ENCODE results near the gene HOATZ.

HOATZ gene

GRCh38 chr11:111514216-111515031 is at the start of gene HOATZ:
HOATZ (plus strand) TSS chr11:111514778; CDS start chr11:111514785, 7 bp downstream.
- DNase-seq = no peak

DNA sequence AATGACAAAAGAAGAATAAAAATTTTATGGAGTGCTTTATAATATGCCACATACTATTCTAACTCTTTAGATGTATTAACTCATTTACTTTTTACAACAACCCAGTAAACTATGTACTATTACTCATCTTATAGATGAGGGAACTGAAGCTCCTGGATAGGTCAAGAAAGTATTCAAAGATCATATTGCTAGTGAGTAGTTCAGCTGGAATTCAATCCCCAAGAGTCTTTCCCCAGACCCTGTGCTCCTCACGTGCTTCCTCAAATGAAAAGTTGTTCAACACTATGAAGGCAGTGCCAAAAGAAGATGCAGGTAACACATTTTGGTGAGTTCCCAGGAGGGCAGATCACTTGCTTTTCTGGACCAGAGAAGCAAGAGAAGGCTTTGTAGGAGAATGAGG is 49.2 kb upstream of the HOATZ start:
- DNase-seq = no peak

- DNase-seq = no peak
Observed at GRCh38 chr11:111466615-111467014, 48.0 kb upstream of the HOATZ start.

DNA sequence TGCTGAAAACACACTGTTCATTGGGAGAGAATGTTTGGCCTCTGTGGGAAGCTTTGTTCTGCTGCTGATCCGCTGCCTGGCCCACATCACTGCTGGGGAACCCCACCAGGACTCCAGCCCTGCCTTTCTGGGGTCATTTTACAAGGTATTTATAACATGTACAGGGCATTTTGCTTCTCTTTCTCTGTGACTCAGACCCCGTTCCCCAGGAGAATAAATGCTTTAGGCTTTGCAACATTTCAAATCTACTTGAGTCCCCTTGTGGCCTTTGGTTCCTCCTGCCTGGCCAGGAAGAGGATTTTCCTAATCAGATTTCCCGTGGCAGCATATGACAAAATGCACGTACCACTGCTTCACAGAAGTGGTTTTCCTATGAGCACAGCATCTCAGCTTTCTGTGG is 45.4 kb upstream of the HOATZ start:
- DNase-seq = no peak

DNA sequence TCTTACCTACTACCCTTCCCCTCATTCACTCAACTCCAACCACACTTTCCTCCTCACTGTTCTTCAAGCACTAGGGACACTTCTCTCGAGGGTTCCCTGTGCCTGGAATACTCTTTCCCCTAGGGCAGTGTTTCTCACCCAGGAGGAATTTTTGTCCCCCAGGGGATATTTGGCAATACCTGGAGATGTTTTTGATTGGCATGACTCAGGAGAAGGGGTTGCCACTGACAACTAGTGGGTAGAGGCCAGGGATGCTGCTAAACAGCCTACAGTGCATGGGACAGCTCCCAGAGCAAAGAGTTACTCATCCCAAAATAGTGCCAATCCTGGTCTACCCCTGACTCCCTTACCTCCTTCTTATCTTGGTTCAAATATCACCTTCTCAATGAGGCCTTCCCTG is 42.4 kb upstream of the HOATZ start:
- no peak for DNase-seq

DNA sequence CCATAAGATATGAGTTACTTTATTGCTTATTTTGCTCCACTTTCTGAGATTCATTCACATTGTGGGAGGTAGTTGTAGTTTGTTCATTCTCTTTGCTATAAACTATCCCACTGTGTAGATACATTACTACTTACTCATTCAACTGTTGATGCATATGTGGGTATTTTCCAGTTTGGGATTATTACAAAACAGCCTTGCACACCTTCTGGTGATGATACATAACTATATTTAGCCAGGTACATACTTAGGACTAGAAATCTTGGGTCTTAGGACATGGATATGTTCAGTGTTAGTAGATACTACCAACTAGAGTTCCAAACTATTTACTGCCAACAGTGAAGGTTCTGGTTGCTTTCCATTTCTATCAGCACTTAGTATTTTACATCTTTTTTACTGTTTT is 40.1 kb upstream of the HOATZ start:
- DNase-seq = no peak

DNA sequence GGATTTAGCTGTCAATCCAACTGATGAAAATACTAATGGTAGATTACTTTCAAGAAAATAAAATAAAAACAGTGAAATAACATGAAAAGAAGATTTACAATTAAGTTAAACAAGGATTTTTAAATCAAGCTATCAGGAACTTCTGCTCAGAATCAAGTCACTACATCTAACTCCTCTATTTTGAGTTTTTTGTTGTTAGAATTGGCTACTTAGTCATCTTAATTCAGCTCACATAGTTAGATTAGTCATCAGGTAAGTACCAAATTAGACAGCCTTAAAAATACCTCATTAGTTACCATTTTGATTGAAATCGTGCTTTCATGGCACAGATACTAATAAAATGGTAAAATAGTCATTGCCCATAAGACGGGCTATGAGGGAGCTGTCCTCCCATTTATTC is 38.2 kb upstream of the HOATZ start:
- no peak for DNase-seq

DNA sequence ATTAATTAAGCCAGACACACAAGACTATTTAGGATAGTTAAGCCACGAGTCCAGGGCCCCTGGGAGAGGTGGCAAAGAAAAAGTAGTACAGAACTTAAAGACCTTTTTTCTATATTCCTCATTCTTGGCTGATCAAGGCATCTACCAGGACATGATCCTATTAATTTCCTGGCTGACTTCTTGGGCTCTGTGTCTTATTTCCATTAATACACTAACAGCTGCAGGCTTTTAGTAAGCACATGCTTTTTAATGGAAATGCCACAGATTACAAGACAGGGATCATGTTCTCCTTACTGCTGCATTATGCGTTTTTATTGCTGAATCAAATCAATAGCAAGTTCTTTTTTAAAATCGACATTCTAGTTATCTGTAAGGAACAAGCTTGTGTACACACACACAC is 37.6 kb upstream of the HOATZ start:
- DNase-seq = no peak

- DNase-seq = no peak
Observed at GRCh38 chr11:111477898-111478297, 36.7 kb upstream of the HOATZ start.

DNA sequence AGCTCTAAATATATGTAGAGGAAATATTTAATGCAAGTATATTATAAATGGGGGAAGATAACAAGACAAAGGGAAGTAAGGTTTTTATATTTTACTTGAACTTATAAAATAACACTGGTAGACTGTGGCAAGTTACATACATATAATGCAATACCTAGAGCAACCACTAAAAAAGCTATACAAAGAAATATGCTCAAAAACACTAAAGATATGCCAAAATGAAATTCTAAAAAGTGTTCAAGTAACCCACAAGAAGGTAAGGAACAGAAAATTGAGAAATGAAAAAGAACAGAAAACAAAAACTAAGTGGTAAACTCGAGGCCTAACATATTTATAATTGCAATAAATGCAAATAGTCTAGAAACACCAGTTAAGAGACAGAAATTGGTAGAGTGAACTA is 34.9 kb upstream of the HOATZ start:
- DNase-seq = no peak

GRCh38 chr11:111483431-111483830 is 31.1 kb upstream of the HOATZ start:
- no peak for DNase-seq

DNA sequence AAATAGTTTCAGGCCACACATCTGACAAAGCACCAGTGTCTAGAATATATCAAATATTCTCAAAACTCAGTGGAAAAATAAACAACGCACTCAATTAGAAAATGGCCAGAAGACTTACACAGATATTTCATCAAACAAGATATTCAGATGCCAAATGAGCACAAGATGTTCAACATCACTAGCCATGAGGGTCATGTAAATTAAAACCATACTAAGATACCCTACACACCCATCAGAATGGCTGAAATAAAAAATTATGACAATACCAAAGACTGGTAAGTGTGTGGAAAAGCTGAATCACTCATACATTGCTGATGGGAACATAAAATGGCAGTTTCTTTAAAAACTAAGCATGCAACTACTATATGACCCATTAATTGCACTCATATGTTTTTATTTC is 24.1 kb upstream of the HOATZ start:
- no peak for DNase-seq

DNA sequence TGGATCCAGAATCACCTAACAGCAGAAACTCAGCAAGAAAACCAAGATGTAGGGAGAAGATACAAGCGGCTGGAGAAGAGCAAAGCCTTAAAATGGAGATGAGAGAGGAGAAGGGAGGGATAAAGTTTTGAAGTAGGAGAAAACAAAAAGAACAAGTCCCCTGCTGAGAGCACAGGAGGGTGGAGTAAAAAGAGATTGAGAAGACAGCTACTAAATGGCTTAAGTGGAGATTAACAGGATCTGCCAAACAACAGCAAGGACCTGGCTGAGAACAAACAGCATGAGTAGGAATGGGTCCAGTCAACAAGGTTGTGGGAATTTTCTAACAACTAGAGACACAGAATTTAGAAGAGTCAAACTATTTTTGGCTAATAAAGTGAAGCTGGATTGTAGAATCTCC is 20.5 kb upstream of the HOATZ start:
- DNase-seq = no peak

- DNase-seq = no peak
Observed at GRCh38 chr11:111499483-111499882, 15.1 kb upstream of the HOATZ start.

DNA sequence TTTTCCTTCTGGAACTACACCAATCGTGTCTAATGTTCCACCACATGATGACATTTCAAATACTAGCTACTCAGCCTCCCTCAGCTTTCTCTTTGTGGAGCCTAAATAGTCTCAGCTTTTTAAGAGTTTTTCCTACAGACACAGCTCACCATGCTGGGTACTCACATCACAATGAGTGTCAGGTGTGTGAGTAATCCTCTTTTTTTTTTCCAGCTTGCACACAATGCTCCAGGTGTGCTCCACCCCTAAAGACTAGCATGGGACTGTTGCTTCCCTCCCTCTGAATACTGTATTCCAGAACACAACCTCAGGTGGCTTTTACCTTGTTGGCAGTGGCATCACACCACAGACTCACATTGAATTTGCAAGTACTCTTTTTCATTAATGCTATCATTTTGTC is 14.1 kb upstream of the HOATZ start:
- no peak for DNase-seq

- DNase-seq = no peak
Observed at GRCh38 chr11:111502611-111503010, 12.0 kb upstream of the HOATZ start.

DNA sequence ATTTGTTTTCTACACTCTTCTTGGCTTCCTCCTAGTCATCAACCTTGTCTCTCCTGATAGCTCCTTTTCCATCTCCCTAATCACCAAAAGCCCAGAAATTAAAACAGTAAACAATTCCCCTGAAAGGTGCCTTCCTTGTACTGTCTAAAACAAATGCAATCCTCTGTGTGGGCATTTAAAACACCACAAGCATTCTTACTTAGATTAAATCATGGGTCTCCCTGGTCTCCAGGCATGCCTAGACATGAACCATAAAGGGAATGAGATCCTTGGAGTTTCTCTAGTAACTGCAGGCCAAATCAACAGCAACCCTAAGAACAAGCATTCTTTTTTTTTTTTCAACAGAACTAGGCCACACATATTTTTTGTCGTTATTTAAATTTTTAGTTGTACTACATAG is 4.3 kb upstream of the HOATZ start:
- no peak for DNase-seq

GRCh38 chr11:111512296-111513239 is 2.0 kb upstream of the HOATZ start, which contains the start of gene BTG4:
BTG4 (minus strand) TSS chr11:111512386; CDS start chr11:111498776, 13,610 bp downstream.
- no peak for DNase-seq

GRCh38 chr11:111513240-111513605 is 1.4 kb upstream of the HOATZ start:
- DNase-seq = no peak

DNA sequence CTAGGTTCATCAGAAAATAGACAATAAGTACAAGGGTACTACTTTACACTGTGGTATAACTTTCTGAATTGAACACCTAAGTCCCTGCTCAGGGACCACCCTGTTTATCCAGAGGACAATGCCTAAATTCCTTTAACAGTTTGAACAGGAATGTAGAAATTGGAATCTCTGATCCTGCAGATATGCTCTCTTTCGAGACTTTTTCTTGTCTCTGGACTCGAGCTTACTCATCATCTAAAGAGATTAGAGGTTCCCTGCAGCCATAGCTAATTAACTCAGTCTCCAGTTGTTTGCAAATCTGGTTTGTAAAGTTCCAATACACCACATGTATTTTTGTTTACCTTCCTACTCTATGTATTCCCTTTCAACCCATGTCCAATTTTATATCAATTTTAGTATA is 1.0 kb downstream of the HOATZ start:
- DNase-seq = no peak

DNA sequence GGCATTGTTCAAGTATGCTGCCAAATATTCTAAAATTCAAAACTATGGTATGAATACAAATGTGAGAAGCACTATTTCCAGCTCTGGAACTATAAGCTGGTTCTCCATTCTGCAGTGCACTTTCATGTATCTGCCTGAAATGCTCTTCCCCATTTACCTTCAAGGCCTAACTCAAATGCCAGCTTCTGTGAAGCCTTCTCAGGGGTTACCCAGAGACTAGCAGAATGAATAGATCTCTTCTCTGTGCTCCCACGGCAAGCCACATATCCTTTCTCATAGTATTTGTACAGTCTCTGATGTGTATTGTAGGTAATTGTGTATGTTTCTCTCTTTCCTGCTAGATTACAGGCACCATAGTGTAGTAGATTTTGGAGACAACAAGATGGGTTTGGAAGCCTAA is 4.1 kb downstream of the HOATZ start:
- DNase-seq = no peak

GRCh38 chr11:111520560-111520959 is 6.0 kb downstream of the HOATZ start:
- no peak for DNase-seq

DNA sequence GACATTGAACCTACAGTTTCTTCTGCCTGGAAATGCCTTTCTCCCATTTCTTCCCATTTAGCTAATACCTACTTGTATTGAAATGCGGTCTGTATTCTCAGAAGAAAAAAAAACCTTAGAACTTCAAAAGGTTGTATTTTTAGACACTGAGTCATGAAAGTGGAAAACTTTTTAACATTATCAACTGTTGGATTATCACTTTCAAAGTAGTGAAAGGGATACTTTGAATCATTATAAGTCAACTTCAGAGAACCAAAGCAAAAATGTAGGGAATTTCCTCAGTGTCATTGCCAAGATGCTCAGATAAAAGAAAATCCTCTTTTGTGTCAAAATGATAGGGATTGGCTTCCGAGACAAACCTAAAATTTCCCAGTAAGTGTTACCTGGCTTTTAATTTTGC is 6.6 kb downstream of the HOATZ start:
- no peak for DNase-seq

DNA sequence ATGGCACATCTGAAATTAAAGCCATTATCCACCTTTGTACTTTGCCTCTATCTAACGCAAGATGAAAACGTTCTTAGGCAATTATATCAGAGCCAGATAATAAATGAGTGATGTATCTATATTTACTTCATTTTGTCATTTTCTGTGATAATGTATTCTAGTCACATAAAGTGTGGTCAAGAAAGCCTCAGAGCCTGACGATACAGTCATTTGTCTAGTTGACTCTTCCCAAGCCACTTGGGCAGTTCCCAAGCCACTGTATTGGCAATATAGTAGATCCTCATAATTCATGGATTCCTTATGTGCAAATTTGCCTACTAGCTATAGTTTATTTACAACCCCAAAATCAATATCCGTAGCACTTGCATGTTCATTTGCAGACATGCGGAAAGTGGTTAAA is 7.8 kb downstream of the HOATZ start:
- no peak for DNase-seq
